K562 (cell line): Measurements from ENCODE around the gene TMEM176B.

Experiments used
- BHLHE40 ChIP-seq: IDR thresholded peaks from 2 replicates; pipeline ENCODE4 v1.6.1; 2011; ENCODE audit warnings: low read length, improper control_type of control experiment
- CTCF ChIP-seq, 3 experiments: IDR thresholded peaks in 2 of 3; conservative IDR thresholded peaks in 1 of 3; 2 replicates each; pipeline ENCODE4 v1.5.1; 2011 to 2012; ENCODE audit warnings: low read length in 3 of 3, mild to moderate bottlenecking in 3 of 3, control low read depth in 2 of 3, improper control_type of control experiment in 1 of 3, inconsistent platforms in 1 of 3, low read depth in 1 of 3, mixed read lengths in 1 of 3, moderate library complexity in 1 of 3; ENCODE audit not compliant: insufficient read depth in 2 of 3
- E2F1 ChIP-seq: sonication (generic); formaldehyde crosslinking; IDR thresholded peaks from 2 replicates; pipeline ENCODE4 v1.8.1; 2023; ENCODE audit warnings: mild to moderate bottlenecking, missing genetic modification reagents, moderate library complexity
- MAFF ChIP-seq: IDR thresholded peaks from 2 replicates; pipeline ENCODE4 v1.6.1; 2012; ENCODE audit warnings: low read length, improper control_type of control experiment
- MXD1 ChIP-seq: fragments of 250-450 bp; sonication (Bioruptor Pico); IDR thresholded peaks from 2 replicates; pipeline ENCODE4 v1.8.0; 2021; ENCODE audit warnings: borderline replicate concordance, mild to moderate bottlenecking, moderate library complexity; ENCODE audit not compliant: poor library complexity, severe bottlenecking
- NRF1 ChIP-seq, 2 experiments: fragments of 450-650 bp; IDR thresholded peaks in 1 of 2; conservative IDR thresholded peaks in 1 of 2; 2 replicates each; pipeline ENCODE4 v1.6.1; 2014; ENCODE audit warnings: mild to moderate bottlenecking in 2 of 2
- PRPF4 ChIP-seq: fragments of 200-400 bp; formaldehyde crosslinking; IDR thresholded peaks from one replicate; pipeline ENCODE4 v1.6.1; 2017; ENCODE audit warnings: low read length, low read depth, mild to moderate bottlenecking; ENCODE audit not compliant: insufficient read depth, poor library complexity, severe bottlenecking
- SLC30A9 ChIP-seq: fragments of 250-450 bp; sonication (Bioruptor Pico); IDR thresholded peaks from 2 replicates; pipeline ENCODE4 v1.8.0; 2022; ENCODE audit warnings: mild to moderate bottlenecking, moderate library complexity
- ZNF140 ChIP-seq: fragments of 250-450 bp; sonication (Bioruptor Pico); IDR thresholded peaks from 2 replicates; pipeline ENCODE4 v1.8.0; 2021; ENCODE audit warnings: moderate library complexity, mild to moderate bottlenecking, inconsistent platforms
- ZNF24 ChIP-seq: fragments of 450-650 bp; IDR thresholded peaks from 2 replicates; pipeline ENCODE4 v1.6.1; 2016

GRCh38 chr7:150759479-150759878 is 40.7 kb downstream of the TMEM176B start:
- TF ChIP-seq E2F1 (CRISPR knock-in tag) = no peak
- TF ChIP-seq BHLHE40 = no peak
- TF ChIP-seq PRPF4 = no peak
- no peak for TF ChIP-seq CTCF (IDR thresholded peaks at IDR 0.05 in 2 of 3, conservative IDR thresholded peaks at IDR 0.05 in 1 of 3; ENCODE audit: insufficient read depth in 2 of 3, low read depth in 1 of 3, low read length in 3 of 3)
- TF ChIP-seq MXD1 = no peak
- TF ChIP-seq ZNF140 (CRISPR knock-in tag) = no peak
- no peak for TF ChIP-seq SLC30A9 (CRISPR knock-in tag)
- TF ChIP-seq NRF1 (conservative IDR thresholded peaks at IDR 0.05 in 1 of 2, IDR thresholded peaks at IDR 0.05 in 1 of 2) = no peak
- TF ChIP-seq MAFF = no peak
- TF ChIP-seq ZNF24 = no peak
